ENCODE measurements around the gene USH2A.

DNA sequence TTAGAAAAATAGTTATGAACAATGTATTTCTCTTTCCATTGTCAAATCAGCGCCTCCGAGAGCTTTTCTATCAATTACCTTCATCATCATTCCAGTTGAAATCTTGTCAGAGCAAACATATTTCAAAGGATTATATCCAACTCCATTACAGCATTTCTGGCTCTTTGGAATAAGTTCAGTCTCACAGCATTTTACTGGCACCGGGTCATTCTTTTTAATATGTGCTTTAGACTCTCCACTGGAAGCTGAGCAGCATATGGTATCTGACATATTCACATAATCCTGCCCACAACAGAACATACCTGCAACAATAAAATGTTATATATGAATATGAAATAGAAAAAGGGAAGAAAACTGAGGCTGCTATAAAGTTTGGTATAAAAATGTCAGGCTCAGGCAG is 633.3 kb downstream of the USH2A start:
- no peak for TF ChIP-seq NFIC (IDR thresholded peaks at IDR 0.05)
- TF ChIP-seq TEAD4 (IDR thresholded peaks at IDR 0.05) = no peak
- TF ChIP-seq YY1 (IDR thresholded peaks at IDR 0.05; ENCODE audit: low read depth) = no peak
- TF ChIP-seq TCF12 (IDR thresholded peaks at IDR 0.05; ENCODE audit: low read depth) = no peak
- no peak for TF ChIP-seq MAX (IDR thresholded peaks at IDR 0.05)
- TF ChIP-seq ZBTB7A (IDR thresholded peaks at IDR 0.05; ENCODE audit: low read depth) = no peak
- no peak for TF ChIP-seq EP300 (IDR thresholded peaks at IDR 0.05; ENCODE audit: borderline replicate concordance)
